Measurements from ENCODE around the gene TMCC1.
"Not testable (repeated sequence)": the region's sequence is repeated elsewhere in the genome, so short reads cannot be mapped to it uniquely, and the experiment has no call there.

TMCC1 gene

DNA sequence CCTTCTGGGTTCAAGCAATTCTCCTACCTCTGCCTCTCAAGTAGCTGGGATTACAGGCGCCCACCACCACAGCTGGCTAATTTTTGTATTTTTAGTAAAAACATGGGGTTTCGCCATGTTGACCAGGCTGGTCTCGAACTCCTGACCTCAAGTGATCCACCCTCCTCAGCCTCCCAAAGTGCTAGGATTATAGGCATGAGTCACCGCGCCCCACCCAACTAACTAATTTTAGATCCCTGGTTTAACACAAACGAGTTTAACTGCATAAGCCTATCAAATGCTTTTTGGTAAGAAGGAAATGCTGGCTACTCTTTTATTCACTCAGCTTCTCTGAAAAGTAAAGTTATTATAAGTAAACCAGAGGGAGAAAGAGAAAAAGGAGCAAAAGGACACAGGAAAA, 61.6 kb downstream of the TMCC1 start:
- H3K4me1 ChIP-seq (ENCODE audit: control insufficient read depth, insufficient read depth, low read length) = peaks cover 23% of the 10 kb centered on the region
- not testable (repeated sequence) for H3K36me3 ChIP-seq (ENCODE audit: insufficient read depth, low read length); H3K4me3 ChIP-seq (ENCODE audit: low read length); H3K27me3 ChIP-seq (ENCODE audit: control insufficient read depth, insufficient read depth, low read length); H3K9ac ChIP-seq (ENCODE audit: low read depth, low read length); H3K4me2 ChIP-seq (ENCODE audit: low read length); H3K9me3 ChIP-seq (replicated peaks; ENCODE audit: low read length)

DNA sequence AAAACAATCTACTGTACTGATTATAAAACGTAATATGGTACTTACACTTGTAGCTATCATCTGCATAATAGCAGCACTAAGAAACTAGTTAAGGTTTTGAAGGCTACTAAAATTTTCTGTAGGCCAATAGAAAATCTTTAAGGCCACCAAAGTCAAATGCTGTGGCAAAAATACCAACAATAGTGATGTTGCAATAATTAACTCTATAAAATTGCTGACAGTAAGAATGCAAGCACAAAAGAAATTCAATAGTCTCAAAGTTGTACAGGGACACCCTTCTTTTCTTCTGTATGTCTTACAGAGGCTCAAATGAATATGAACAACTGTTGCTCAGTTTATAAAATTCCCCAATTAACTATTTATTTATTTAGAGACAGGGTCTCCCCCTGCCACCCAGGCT, 62.0 kb downstream of the TMCC1 start:
- Histone ChIP-seq H3K4me2 (ENCODE audit: low read length) (no peak overlapping the region), H3K9ac (ENCODE audit: low read depth, low read length) (no peak overlapping the region), H3K36me3 (ENCODE audit: insufficient read depth, low read length) (no peaks in the 10 kb centered on the region), H3K27me3 (ENCODE audit: control insufficient read depth, insufficient read depth, low read length) (no peaks in the 10 kb centered on the region), H3K9me3 (replicated peaks; ENCODE audit: low read length) (no peaks in the 10 kb centered on the region), H3K4me3 (ENCODE audit: low read length) (no peak overlapping the region), H3K4me1 (ENCODE audit: control insufficient read depth, insufficient read depth, low read length) (peaks cover 23% of the 10 kb centered on the region)

DNA sequence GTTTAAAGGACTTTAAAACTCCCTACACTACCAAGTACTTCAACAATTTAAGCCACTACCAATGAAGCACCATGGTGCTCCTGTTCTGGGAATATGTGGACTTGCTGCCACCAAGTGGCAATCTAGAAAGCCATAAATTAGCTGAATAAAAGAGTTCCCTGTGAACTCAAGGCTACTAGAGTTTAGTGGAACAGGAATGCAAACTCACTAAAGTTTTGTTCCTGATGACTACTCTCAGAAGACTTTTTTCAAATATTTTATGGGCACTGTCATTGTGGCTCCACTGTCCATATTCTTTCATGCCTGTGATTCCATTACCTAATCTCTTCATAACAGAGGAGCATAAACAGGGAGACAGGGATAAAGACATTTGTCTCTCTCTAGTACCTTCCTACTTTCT, 63.9 kb downstream of the TMCC1 start:
- Histone ChIP-seq H3K9me3 (replicated peaks; ENCODE audit: low read length) (no peaks in the 10 kb centered on the region), H3K4me1 (ENCODE audit: control insufficient read depth, insufficient read depth, low read length) (peaks cover 23% of the 10 kb centered on the region), H3K9ac (ENCODE audit: low read depth, low read length) (peak overlapping the region; percentile 45), H3K4me2 (ENCODE audit: low read length) (peak overlapping the region; percentile 56), H3K27me3 (ENCODE audit: control insufficient read depth, insufficient read depth, low read length) (no peaks in the 10 kb centered on the region), H3K4me3 (ENCODE audit: low read length) (no peak overlapping the region), H3K36me3 (ENCODE audit: insufficient read depth, low read length) (no peaks in the 10 kb centered on the region)

DNA sequence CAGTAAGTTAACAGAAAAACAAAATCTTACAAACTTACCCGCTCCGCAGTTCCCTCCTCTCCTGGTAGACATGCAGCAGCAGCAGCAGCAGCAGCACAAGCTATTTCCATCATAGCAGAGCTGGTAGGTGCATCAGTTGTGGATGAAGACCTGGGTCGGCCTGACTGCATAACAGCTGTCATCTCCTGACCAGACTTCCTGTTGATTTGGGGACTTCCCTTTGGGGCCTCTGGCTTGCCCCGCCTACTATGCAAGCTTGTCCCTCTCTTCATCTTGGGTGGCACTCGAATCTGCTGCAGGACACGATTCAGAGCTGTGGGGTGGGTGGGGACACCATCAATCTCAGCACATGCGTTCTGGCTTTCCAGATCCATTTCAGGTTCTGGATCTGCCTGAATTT, 65.7 kb downstream of the TMCC1 start:
- no peaks in the 10 kb centered on the region for H3K36me3 ChIP-seq (ENCODE audit: insufficient read depth, low read length)
- H3K4me2 ChIP-seq (ENCODE audit: low read length) = no peak overlapping the region
- H3K27me3 ChIP-seq (ENCODE audit: control insufficient read depth, insufficient read depth, low read length) = no peaks in the 10 kb centered on the region
- H3K9me3 ChIP-seq (replicated peaks; ENCODE audit: low read length) = no peaks in the 10 kb centered on the region
- H3K4me3 ChIP-seq (ENCODE audit: low read length) = no peak overlapping the region
- H3K4me1 ChIP-seq (ENCODE audit: control insufficient read depth, insufficient read depth, low read length) = peaks cover 23% of the 10 kb centered on the region
- no peak overlapping the region for H3K9ac ChIP-seq (ENCODE audit: low read depth, low read length)

DNA sequence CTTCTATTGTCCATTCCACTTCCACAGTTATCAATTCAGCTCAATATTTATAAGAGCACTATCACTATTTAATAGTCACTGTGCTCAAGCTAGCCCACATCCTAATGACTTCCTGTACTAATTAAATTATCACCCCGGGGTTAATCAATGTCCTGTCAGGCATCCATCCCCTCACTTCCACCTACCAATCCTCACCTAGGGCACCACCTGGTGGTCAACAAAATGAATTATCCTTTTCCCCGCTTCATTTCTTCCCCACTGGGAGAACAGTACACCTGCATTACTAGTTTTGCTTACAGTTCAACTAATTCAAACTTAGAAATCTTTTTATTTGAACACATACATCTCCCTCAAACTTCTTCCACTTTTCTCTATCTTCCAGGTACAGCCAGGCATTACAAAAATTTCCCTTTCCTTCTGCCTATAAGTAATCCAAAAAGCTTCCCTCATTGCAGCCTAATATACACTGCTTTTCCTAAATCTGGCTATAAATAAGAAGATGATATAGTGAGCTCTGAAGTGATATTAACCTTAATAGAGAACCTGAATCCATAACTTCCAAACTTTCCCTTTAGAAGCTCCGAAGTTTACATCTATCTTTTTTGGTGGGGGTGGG, 68.5 kb downstream of the TMCC1 start:
- no peaks in the 10 kb centered on the region for H3K9me3 ChIP-seq (replicated peaks; ENCODE audit: low read length)
- no peak overlapping the region for H3K4me2 ChIP-seq (ENCODE audit: low read length)
- no peaks in the 10 kb centered on the region for H3K36me3 ChIP-seq (ENCODE audit: insufficient read depth, low read length)
- no peaks in the 10 kb centered on the region for H3K27me3 ChIP-seq (ENCODE audit: control insufficient read depth, insufficient read depth, low read length)
- H3K4me1 ChIP-seq (ENCODE audit: control insufficient read depth, insufficient read depth, low read length) = peaks cover 11% of the 10 kb centered on the region
- H3K9ac ChIP-seq (ENCODE audit: low read depth, low read length) = no peak overlapping the region
- no peak overlapping the region for H3K4me3 ChIP-seq (ENCODE audit: low read length)

DNA sequence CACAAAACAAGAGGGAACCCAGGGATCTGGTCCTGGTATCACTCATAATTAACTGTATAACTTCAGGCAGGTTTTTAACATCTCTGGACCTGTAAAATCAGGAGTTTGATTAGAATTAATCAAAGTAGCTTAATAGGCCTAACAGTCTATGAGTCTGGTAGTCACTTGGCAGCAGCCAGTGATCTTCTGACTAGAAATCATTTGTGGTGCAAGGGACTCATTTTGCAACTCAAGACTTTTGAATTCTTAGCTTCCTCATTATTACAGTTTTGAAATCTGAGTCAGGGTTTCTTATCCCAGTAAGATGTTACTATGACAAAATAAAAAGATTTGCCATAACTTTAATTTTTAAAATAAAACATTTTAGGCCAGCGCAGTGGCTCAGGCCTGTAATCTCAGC, 70.8 kb downstream of the TMCC1 start:
- H3K4me3 ChIP-seq (ENCODE audit: low read length) = no peak overlapping the region
- no peak overlapping the region for H3K4me2 ChIP-seq (ENCODE audit: low read length)
- H3K36me3 ChIP-seq (ENCODE audit: insufficient read depth, low read length) = no peaks in the 10 kb centered on the region
- peaks cover 9% of the 10 kb centered on the region for H3K4me1 ChIP-seq (ENCODE audit: control insufficient read depth, insufficient read depth, low read length)
- no peak overlapping the region for H3K9ac ChIP-seq (ENCODE audit: low read depth, low read length)
- H3K27me3 ChIP-seq (ENCODE audit: control insufficient read depth, insufficient read depth, low read length) = no peaks in the 10 kb centered on the region
- H3K9me3 ChIP-seq (replicated peaks; ENCODE audit: low read length) = no peaks in the 10 kb centered on the region

DNA sequence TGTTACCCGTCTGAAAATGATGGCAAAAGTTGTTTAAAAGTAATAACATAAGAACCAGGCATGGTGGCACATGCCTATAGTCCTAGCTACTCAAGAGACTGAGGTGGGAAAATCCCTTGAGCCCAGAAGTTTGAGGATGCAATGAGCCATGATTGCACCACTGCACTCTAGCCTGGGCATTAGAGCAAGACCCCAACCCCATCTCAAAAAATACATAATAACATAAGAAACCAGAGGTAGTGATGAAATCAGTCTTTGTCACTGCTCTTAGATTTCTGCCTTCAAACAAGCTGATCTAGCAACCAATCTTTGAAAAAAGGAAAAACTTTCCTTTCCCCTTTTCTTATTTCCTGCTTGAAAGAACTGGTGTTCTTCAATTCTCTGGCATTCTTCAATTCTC, 71.3 kb downstream of the TMCC1 start:
- no peaks in the 10 kb centered on the region for H3K9me3 ChIP-seq (replicated peaks; ENCODE audit: low read length)
- no peaks in the 10 kb centered on the region for H3K36me3 ChIP-seq (ENCODE audit: insufficient read depth, low read length)
- no peak overlapping the region for H3K4me3 ChIP-seq (ENCODE audit: low read length)
- H3K4me2 ChIP-seq (ENCODE audit: low read length) = no peak overlapping the region
- no peaks in the 10 kb centered on the region for H3K27me3 ChIP-seq (ENCODE audit: control insufficient read depth, insufficient read depth, low read length)
- H3K9ac ChIP-seq (ENCODE audit: low read depth, low read length) = no peak overlapping the region
- peaks cover 9% of the 10 kb centered on the region for H3K4me1 ChIP-seq (ENCODE audit: control insufficient read depth, insufficient read depth, low read length)

DNA sequence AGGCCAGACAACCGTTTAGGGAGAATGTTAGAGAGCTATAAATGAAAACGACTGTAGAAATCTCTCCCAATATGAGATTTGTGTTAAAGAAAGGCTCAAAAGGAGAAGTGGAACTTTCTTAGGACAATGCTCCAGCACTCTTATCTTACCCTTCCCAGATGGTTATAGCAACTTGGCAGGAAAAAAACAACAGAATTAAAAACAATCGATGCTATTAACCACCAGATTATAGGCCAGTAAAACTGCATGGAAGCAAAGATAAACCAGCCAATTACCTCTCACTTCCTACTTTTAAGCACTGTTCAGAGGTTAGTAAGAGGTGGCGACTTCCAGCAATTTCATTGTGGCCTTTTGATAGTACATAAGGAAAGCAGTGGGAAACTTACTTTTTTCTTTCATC, 72.9 kb downstream of the TMCC1 start:
- no peak overlapping the region for H3K9ac ChIP-seq (ENCODE audit: low read depth, low read length)
- H3K4me1 ChIP-seq (ENCODE audit: control insufficient read depth, insufficient read depth, low read length) = peaks cover 9% of the 10 kb centered on the region
- no peak overlapping the region for H3K4me2 ChIP-seq (ENCODE audit: low read length)
- H3K4me3 ChIP-seq (ENCODE audit: low read length) = no peak overlapping the region
- no peaks in the 10 kb centered on the region for H3K36me3 ChIP-seq (ENCODE audit: insufficient read depth, low read length)
- H3K9me3 ChIP-seq (replicated peaks; ENCODE audit: low read length) = no peaks in the 10 kb centered on the region
- no peaks in the 10 kb centered on the region for H3K27me3 ChIP-seq (ENCODE audit: control insufficient read depth, insufficient read depth, low read length)

DNA sequence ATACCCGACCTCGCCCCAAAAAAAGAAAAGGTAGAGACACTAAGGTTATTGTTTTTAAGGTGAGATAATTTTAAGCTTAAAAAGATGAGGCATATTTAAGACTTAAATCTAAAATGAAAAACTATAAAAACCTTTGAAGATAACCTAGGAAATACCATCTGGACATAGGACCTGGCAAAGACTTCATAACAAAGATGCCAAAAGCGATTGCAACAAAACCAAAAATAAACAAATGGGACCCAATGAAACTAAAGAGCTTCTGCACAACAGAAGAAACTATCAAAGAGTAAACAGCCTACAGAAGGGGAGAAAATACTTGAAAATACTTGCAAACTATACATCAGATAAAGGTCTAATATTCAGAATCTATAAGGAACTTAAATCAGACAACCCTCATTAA, 80.9 kb downstream of the TMCC1 start:
- Histone ChIP-seq H3K4me2 (ENCODE audit: low read length) (no peak overlapping the region), H3K36me3 (ENCODE audit: insufficient read depth, low read length) (no peaks in the 10 kb centered on the region), H3K4me1 (ENCODE audit: control insufficient read depth, insufficient read depth, low read length) (no peaks in the 10 kb centered on the region), H3K27me3 (ENCODE audit: control insufficient read depth, insufficient read depth, low read length) (no peaks in the 10 kb centered on the region), H3K9ac (ENCODE audit: low read depth, low read length) (no peak overlapping the region), H3K4me3 (ENCODE audit: low read length) (no peak overlapping the region), H3K9me3 (replicated peaks; ENCODE audit: low read length) (no peaks in the 10 kb centered on the region)

DNA sequence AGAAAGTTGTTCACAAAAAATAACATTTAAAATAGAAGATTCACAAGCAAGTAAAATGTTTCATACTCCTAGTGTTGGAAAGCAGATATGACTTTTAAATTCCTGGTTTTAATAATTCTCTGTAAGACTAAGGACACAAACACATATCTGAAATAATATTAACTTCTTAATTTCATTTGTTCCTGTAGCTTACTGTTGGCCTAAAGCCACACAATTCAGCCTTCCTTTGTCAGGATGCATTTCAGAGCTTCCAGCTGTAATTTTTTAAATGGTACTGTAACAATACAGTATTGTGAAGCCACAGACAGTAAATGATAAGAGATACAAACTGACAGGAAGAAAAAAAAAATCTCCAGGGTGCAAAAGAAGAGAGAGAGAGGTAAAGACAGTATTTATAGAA, 84.2 kb downstream of the TMCC1 start:
- H3K9me3 ChIP-seq (replicated peaks; ENCODE audit: low read length) = no peaks in the 10 kb centered on the region
- no peak overlapping the region for H3K4me3 ChIP-seq (ENCODE audit: low read length)
- H3K4me2 ChIP-seq (ENCODE audit: low read length) = no peak overlapping the region
- no peaks in the 10 kb centered on the region for H3K27me3 ChIP-seq (ENCODE audit: control insufficient read depth, insufficient read depth, low read length)
- no peak overlapping the region for H3K9ac ChIP-seq (ENCODE audit: low read depth, low read length)
- no peaks in the 10 kb centered on the region for H3K36me3 ChIP-seq (ENCODE audit: insufficient read depth, low read length)
- no peaks in the 10 kb centered on the region for H3K4me1 ChIP-seq (ENCODE audit: control insufficient read depth, insufficient read depth, low read length)

DNA sequence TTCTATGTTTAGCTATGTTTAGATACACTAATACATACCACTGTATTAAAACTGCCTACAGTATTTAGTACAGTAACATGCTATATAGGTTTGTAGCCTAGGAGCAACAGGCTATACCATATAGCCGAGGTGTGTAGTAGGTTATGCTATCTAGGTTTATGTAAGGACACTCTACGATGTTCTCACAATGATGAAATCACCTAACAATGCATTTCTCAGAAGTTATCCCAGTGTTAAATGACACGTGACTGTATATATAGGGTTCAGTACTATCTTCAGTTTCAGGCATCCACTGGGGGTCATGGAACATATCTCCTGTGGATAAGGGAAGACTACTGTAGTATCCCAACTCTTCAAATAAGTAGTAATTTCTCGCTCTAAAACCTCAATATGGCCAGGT, 97.4 kb downstream of the TMCC1 start:
- H3K9me3 ChIP-seq (replicated peaks; ENCODE audit: low read length) = no peaks in the 10 kb centered on the region
- peaks cover 33% of the 10 kb centered on the region for H3K4me1 ChIP-seq (ENCODE audit: control insufficient read depth, insufficient read depth, low read length)
- no peak overlapping the region for H3K9ac ChIP-seq (ENCODE audit: low read depth, low read length)
- peaks cover 5% of the 10 kb centered on the region for H3K36me3 ChIP-seq (ENCODE audit: insufficient read depth, low read length)
- H3K27me3 ChIP-seq (ENCODE audit: control insufficient read depth, insufficient read depth, low read length) = no peaks in the 10 kb centered on the region
- no peak overlapping the region for H3K4me2 ChIP-seq (ENCODE audit: low read length)
- no peak overlapping the region for H3K4me3 ChIP-seq (ENCODE audit: low read length)

DNA sequence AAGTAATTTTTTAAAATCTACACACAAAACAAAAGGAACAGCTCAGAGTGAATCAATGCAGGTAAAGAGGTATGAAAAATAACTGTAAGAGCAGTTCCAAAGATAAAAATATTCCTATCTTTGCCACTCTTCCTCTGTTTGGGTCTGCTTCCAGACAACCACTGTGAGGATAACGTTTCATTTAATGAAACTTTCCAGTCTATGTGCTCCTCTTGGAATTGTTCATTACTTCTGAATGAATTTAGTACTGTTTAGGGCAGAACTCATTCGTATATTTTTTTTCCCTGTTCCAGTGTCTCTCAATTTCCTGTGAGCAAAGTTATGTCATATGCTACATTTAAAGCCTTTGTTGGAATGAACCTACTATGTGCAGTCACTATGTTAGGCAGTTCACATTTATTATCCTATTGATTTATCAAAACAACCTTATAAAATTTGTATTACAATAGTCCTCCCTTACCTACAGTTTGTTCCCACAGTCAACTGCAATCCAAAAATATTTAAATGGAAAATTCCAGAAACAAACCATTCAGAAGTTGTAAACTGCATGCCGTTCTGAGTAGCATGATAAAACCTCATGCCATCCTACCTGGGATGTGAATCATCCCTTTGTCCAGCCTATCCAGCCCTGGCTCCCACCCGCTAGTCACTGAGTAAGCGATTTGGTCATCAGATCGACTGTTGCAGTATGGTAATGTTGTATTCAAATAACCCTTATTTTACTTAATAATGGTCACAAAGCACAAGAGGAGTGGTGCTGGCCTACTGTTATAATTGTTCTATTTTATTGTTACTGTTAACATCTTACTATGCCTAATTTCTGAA, 98.1 kb downstream of the TMCC1 start:
- Histone ChIP-seq H3K27me3 (ENCODE audit: control insufficient read depth, insufficient read depth, low read length) (no peaks in the 10 kb centered on the region), H3K4me1 (ENCODE audit: control insufficient read depth, insufficient read depth, low read length) (peaks cover 33% of the 10 kb centered on the region), H3K4me3 (ENCODE audit: low read length) (peak overlapping the region; percentile 60), H3K9me3 (replicated peaks; ENCODE audit: low read length) (no peaks in the 10 kb centered on the region), H3K4me2 (ENCODE audit: low read length) (peak overlapping the region; percentile 79), H3K36me3 (ENCODE audit: insufficient read depth, low read length) (peaks cover 5% of the 10 kb centered on the region), H3K9ac (ENCODE audit: low read depth, low read length) (no peak overlapping the region)
